GM12892 (cell line): ENCODE results near the gene CPED1.

Experiments used
- POLR2A ChIP-seq: IDR thresholded peaks from 2 replicates; pipeline ENCODE4 v1.6.1; 2011; ENCODE audit warnings: low read depth, low read length, control low read depth
- POLR2AphosphoS5 ChIP-seq: IDR thresholded peaks from 2 replicates; pipeline ENCODE4 v1.6.1; 2011; ENCODE audit warnings: low read depth, low read length, control low read depth

DNA sequence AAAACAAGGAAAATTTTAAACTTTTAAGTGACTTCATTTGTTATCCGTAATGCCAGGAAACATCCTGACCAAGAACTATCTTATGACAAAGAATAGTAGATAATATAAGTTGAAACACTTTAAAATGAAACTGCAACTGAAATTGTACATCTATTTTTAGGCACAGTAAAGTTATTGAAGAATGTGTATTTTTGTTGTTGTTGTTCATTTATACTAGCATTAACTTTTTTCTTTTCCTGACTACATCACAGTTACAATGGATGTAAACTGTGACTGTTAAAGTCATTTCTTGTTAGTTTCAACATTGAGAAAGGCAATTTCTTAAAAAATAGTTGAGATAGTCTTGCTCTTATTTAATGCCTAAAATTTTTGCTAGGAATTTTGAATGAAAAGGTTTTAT is 2.6 kb downstream of the CPED1 start:
- TF ChIP-seq POLR2AphosphoS5 = no peak
- no peak for TF ChIP-seq POLR2A
